Thyroid gland (tissue), 4 donors: ENCODE results near the gene KIF5C.

Experiments
- CTCF ChIP-seq, 6 experiments: fragments of 200-600 bp in 3 of 6; fragments of 450-650 bp in 3 of 6; sonication (generic) in 3 of 6; IDR thresholded peaks; one replicate each; pipeline ENCODE4 v1.5.1; 2016 to 2019; ENCODE audit warnings: antibody characterized with exemption in 6 of 6, mild to moderate bottlenecking in 2 of 6, inconsistent platforms in 1 of 6, moderate library complexity in 1 of 6
- POLR2A ChIP-seq, 2 donors: fragments of 450-650 bp; IDR thresholded peaks; one replicate each; pipeline ENCODE4 v1.6.1; 2017; ENCODE audit warnings: antibody characterized with exemption in 2 of 2, mild to moderate bottlenecking in 2 of 2, moderate library complexity in 1 of 2

- TF ChIP-seq POLR2A (IDR thresholded peaks at IDR 0.05) (no peak), CTCF (IDR thresholded peaks at IDR 0.05) (no peak)
Measured at GRCh38 chr2:148901142-148901541, 26.1 kb downstream of the KIF5C start.
